Skeletal muscle cell (primary cell): ENCODE measurements around the gene SFSWAP.
"Not testable (repeated sequence)": the region's sequence is repeated elsewhere in the genome, so short reads cannot be mapped to it uniquely, and the experiment has no call there.

Experiments used
- DNase-seq: peaks from one replicate; pipeline ENCODE4 v3.0.0-alpha.2; 2010; ENCODE audit warnings: low read depth
- H3K4me3 ChIP-seq: 2 replicates; pipeline ENCODE4 v1.5.1; 2011; ENCODE audit warnings: low read depth, mild to moderate bottlenecking, control low read depth, low read length, moderate library complexity

The SFSWAP gene

GRCh38 chr12:131729254-131729955 is 18.5 kb downstream of the SFSWAP start:
- H3K4me3 ChIP-seq: no peak overlapping the region
- DNase-seq: no peak

GRCh38 chr12:131732996-131733615 is 22.2 kb downstream of the SFSWAP start:
- no peak for DNase-seq
- H3K4me3 ChIP-seq: no peak overlapping the region

GRCh38 chr12:131733874-131734273 is 23.0 kb downstream of the SFSWAP start:
- H3K4me3 ChIP-seq: no peak overlapping the region
- no peak for DNase-seq

- H3K4me3 ChIP-seq: no peak overlapping the region
- DNase-seq: no peak
Measured at GRCh38 chr12:131734336-131735152, 23.7 kb downstream of the SFSWAP start.

GRCh38 chr12:131735153-131735456 is 24.2 kb downstream of the SFSWAP start:
- H3K4me3 ChIP-seq: no peak overlapping the region

GRCh38 chr12:131735476-131736445 is 24.9 kb downstream of the SFSWAP start:
- H3K4me3 ChIP-seq: no peak overlapping the region
- DNase-seq: no peak

More at GRCh38 chr12:131735153-131735456, 24.2 kb downstream of the SFSWAP start:
- no peak for DNase-seq

- no peak overlapping the region for H3K4me3 ChIP-seq
- DNase-seq: no peak
Measured at GRCh38 chr12:131736446-131737149, 25.7 kb downstream of the SFSWAP start.

- no peak overlapping the region for H3K4me3 ChIP-seq
- DNase-seq: peak; percentile 2
Measured at GRCh38 chr12:131737150-131737827, 26.4 kb downstream of the SFSWAP start.

GRCh38 chr12:131738196-131738595 is 27.3 kb downstream of the SFSWAP start:
- no peak for DNase-seq
- H3K4me3 ChIP-seq: no peak overlapping the region

GRCh38 chr12:131740626-131741025 is 29.7 kb downstream of the SFSWAP start:
- no peak for DNase-seq
- no peak overlapping the region for H3K4me3 ChIP-seq

GRCh38 chr12:131742761-131743160 is 31.9 kb downstream of the SFSWAP start:
- H3K4me3 ChIP-seq, DNase-seq: not testable (repeated sequence)

GRCh38 chr12:131743410-131743809 is 32.5 kb downstream of the SFSWAP start:
- DNase-seq, H3K4me3 ChIP-seq: not testable (repeated sequence)

- DNase-seq, H3K4me3 ChIP-seq: not testable (repeated sequence)
Measured at GRCh38 chr12:131743880-131744279, 33.0 kb downstream of the SFSWAP start.

- not testable (repeated sequence) for DNase-seq, H3K4me3 ChIP-seq
Measured at GRCh38 chr12:131744675-131745074, 33.8 kb downstream of the SFSWAP start.

- no peak for DNase-seq
- H3K4me3 ChIP-seq: no peak overlapping the region
Measured at GRCh38 chr12:131745706-131746105, 34.8 kb downstream of the SFSWAP start.

GRCh38 chr12:131747276-131748177 is 36.6 kb downstream of the SFSWAP start:
- DNase-seq: no peak

GRCh38 chr12:131749618-131750315 is 38.9 kb downstream of the SFSWAP start:
- no peak overlapping the region for H3K4me3 ChIP-seq

More at GRCh38 chr12:131747276-131748177, 36.6 kb downstream of the SFSWAP start:
- no peak overlapping the region for H3K4me3 ChIP-seq

More at GRCh38 chr12:131749618-131750315, 38.9 kb downstream of the SFSWAP start:
- DNase-seq: no peak
